HCT116 (cell line): ENCODE results near the gene MAP1LC3B. TPM values are rescaled to one million over a fixed set of nuclear protein-coding genes. Genes with fewer than 3 reads are reported as not detected.

Experiments used
- ATAC-seq: fragments of 200-7000 bp; cut with Tn5 transposase; 2 replicates; pipeline ENCODE4 v1.9.1; 2020; ENCODE audit warnings: mild to moderate bottlenecking, moderate library complexity
- BruUV-seq: library from RNA; stranded (reverse); fragments of 400-500 nt; replicated peaks from 2 replicates; lab custom pipeline; 2021; lab: Mats Ljungman, UMichigan
- CTCF ChIA-PET: fragments of 300-600 bp; sonication (Branson Sonifier 250); formaldehyde crosslinking; loops from one replicate; lab custom pipeline; 2021; ENCODE audit warnings: antibody characterized with exemption; lab: Charles Lee
- POLR2A ChIA-PET: fragments of 300-600, 350-600 bp; sonication (Branson Sonifier 250); formaldehyde crosslinking; loops from one replicate; lab custom pipeline; 2021; ENCODE audit warnings: antibody characterized with exemption; lab: Charles Lee
- RAD21 ChIA-PET, 2 experiments: fragments of 300-600 bp; sonication (Branson Sonifier 250); formaldehyde crosslinking; loops; one replicate each; lab custom pipeline; 2023; ENCODE audit warnings: low total read pairs in 2 of 2; ENCODE audit not compliant: uncharacterized antibody in 2 of 2, unreplicated experiment in 2 of 2, low non-redundant PET in 1 of 2; lab: Charles Lee
- DNase-seq: peaks from one replicate; pipeline ENCODE4 v3.0.0-alpha.2; 2010; ENCODE audit warnings: low read depth, low spot score
- H2AFZ ChIP-seq: fragments of 200-600 bp; shearing (Covaris generic), sonication (generic); 2 replicates; pipeline ENCODE4 v1.6.1; 2017; ENCODE audit warnings: low read depth, mixed run types, mixed read lengths, antibody characterized with exemption, low read length; ENCODE audit not compliant: poor library complexity, severe bottlenecking
- H3K27ac ChIP-seq: 2 replicates; pipeline ENCODE4 v1.5.1; 2012; ENCODE audit warnings: low read depth, low read length
- H3K27me3 ChIP-seq: fragments of 200-600 bp; sonication (generic); 2 replicates; pipeline ENCODE4 v1.6.1; 2016; ENCODE audit warnings: mixed run types, low read length, mixed read lengths; ENCODE audit not compliant: insufficient read depth
- H3K36me3 ChIP-seq, 2 experiments: fragments of 200-500 bp in 1 of 2; fragments of 200-600 bp in 1 of 2; sonication (Bioruptor generic) in 1 of 2; sonication (generic) in 1 of 2; 2 replicates each; pipeline versions ENCODE4 v1.5.1 to v1.6.1; 2014 to 2016; ENCODE audit warnings: low read length in 2 of 2, inconsistent platforms in 1 of 2, mixed read lengths in 1 of 2, mixed run types in 1 of 2; ENCODE audit not compliant: insufficient read depth in 2 of 2, control insufficient read depth in 1 of 2
- H3K4me1 ChIP-seq, 2 experiments: fragments of 200-600 bp in 1 of 2; sonication (generic) in 1 of 2; 2 replicates each; pipeline versions ENCODE4 v1.5.1 to v1.6.1; 2012 to 2017; ENCODE audit warnings: low read length in 2 of 2, inconsistent platforms in 1 of 2, mild to moderate bottlenecking in 1 of 2, mixed read lengths in 1 of 2, mixed run types in 1 of 2, moderate library complexity in 1 of 2; ENCODE audit not compliant: insufficient read depth in 2 of 2, control insufficient read depth in 1 of 2
- H3K4me2 ChIP-seq: fragments of 200-600 bp; sonication (generic); 2 replicates; pipeline ENCODE4 v1.6.1; 2017; ENCODE audit warnings: mixed run types, low read length, mixed read lengths
- H3K4me3 ChIP-seq, 2 experiments: fragments of 200-600 bp in 1 of 2; sonication (generic) in 1 of 2; replicated peaks in 1 of 2; 2 replicates each; pipeline ENCODE4 v1.5.1; 2011 to 2016; ENCODE audit warnings: low read length in 2 of 2, control low read depth in 1 of 2, low read depth in 1 of 2, mild to moderate bottlenecking in 1 of 2, mixed read lengths in 1 of 2, mixed run types in 1 of 2
- H3K79me2 ChIP-seq: fragments of 200-600 bp; sonication (generic); 2 replicates; pipeline ENCODE4 v1.6.1; 2017; ENCODE audit warnings: mild to moderate bottlenecking, mixed run types, low read length, moderate library complexity, mixed read lengths; ENCODE audit not compliant: insufficient read depth
- H3K9ac ChIP-seq: fragments of 200-600 bp; sonication (generic); 2 replicates; pipeline ENCODE4 v1.6.1; 2016; ENCODE audit warnings: low read length, mixed read lengths
- H3K9me2 ChIP-seq: fragments of 200-600 bp; sonication (generic), shearing (Covaris generic); 2 replicates; pipeline ENCODE4 v1.6.1; 2017; ENCODE audit warnings: mixed run types, mild to moderate bottlenecking, moderate library complexity; ENCODE audit not compliant: insufficient read depth
- H3K9me3 ChIP-seq, 2 experiments: fragments of 200-500 bp in 1 of 2; fragments of 200-600 bp in 1 of 2; sonication (Bioruptor generic) in 1 of 2; sonication (generic) in 1 of 2; 2 replicates each; pipeline ENCODE4 v1.6.1; 2014 to 2017; ENCODE audit warnings: low read length in 2 of 2, mixed read lengths in 2 of 2, inconsistent platforms in 1 of 2, low read depth in 1 of 2, mild to moderate bottlenecking in 1 of 2, mixed run types in 1 of 2, moderate library complexity in 1 of 2; ENCODE audit not compliant: control insufficient read depth in 1 of 2, insufficient read depth in 1 of 2
- H4K20me1 ChIP-seq: fragments of 200-600 bp; sonication (generic), shearing (Covaris generic); 2 replicates; pipeline ENCODE4 v1.6.1; 2017; ENCODE audit warnings: mixed run types, mild to moderate bottlenecking, moderate library complexity; ENCODE audit not compliant: insufficient read depth
- CBX3 ChIP-seq: IDR thresholded peaks from 2 replicates; pipeline ENCODE4 v1.6.1; 2012; ENCODE audit warnings: low read depth
- CEBPB ChIP-seq: IDR thresholded peaks from 2 replicates; pipeline ENCODE4 v1.6.1; 2012; ENCODE audit warnings: low read depth
- CTCF ChIP-seq, 3 experiments: fragments of 200-600 bp in 1 of 3; sonication (generic) in 1 of 3; IDR thresholded peaks in 2 of 3; conservative IDR thresholded peaks in 1 of 3; 2 replicates each; pipeline ENCODE4 v1.5.1; 2012 to 2017; ENCODE audit warnings: low read depth in 2 of 3, low read length in 2 of 3, antibody characterized with exemption in 1 of 3, borderline replicate concordance in 1 of 3, control low read depth in 1 of 3, mild to moderate bottlenecking in 1 of 3, mixed read lengths in 1 of 3, mixed run types in 1 of 3, moderate library complexity in 1 of 3; ENCODE audit not compliant: insufficient read depth in 1 of 3
- ELF1 ChIP-seq: IDR thresholded peaks from 2 replicates; pipeline ENCODE4 v1.6.1; 2012; ENCODE audit warnings: low read depth, borderline replicate concordance
- EZH2 ChIP-seq: fragments of 200-600 bp; sonication (generic); IDR thresholded peaks from 2 replicates; pipeline ENCODE4 v1.6.1; 2017; ENCODE audit warnings: antibody characterized with exemption, mixed run types
- EZH2phosphoT487 ChIP-seq: fragments of 200-600 bp; IDR thresholded peaks from 2 replicates; pipeline ENCODE4 v1.6.1; 2018; ENCODE audit warnings: antibody characterized with exemption, borderline replicate concordance
- JUND ChIP-seq: IDR thresholded peaks from 2 replicates; pipeline ENCODE4 v1.6.1; 2012
- POLR2A ChIP-seq: IDR thresholded peaks from 2 replicates; pipeline ENCODE4 v1.7.0; 2011; ENCODE audit warnings: borderline replicate concordance; ENCODE audit not compliant: insufficient read depth, insufficient read length; ENCODE audit errors: extremely low read depth
- SRF ChIP-seq: IDR thresholded peaks from 2 replicates; pipeline ENCODE4 v1.6.1; 2012; ENCODE audit warnings: low read depth
- TCF7L2 ChIP-seq: IDR thresholded peaks from 2 replicates; pipeline ENCODE4 v1.7.0; 2011; ENCODE audit warnings: borderline replicate concordance, inconsistent platforms; ENCODE audit not compliant: insufficient read depth, insufficient read length; ENCODE audit errors: extremely low read depth
- YY1 ChIP-seq: IDR thresholded peaks from 2 replicates; pipeline ENCODE4 v1.6.1; 2011; ENCODE audit warnings: low read length, low read depth, moderate library complexity, mild to moderate bottlenecking; ENCODE audit not compliant: insufficient replicate concordance; ENCODE audit errors: extremely low read depth
- ZFX ChIP-seq: fragments of 450-650 bp; IDR thresholded peaks from 2 replicates; pipeline ENCODE4 v1.6.1; 2017
- ZNF274 ChIP-seq: fragments of 200-500 bp; sonication (Bioruptor generic); IDR thresholded peaks from 2 replicates; pipeline ENCODE4 v1.6.1; 2014; ENCODE audit warnings: mild to moderate bottlenecking, low read depth, low read length, inconsistent platforms
- intact Hi-C: fragments of 100-400 bp; cut with micrococcal nuclease; formaldehyde crosslinking; loops from 2 replicates; pipeline ENCODE4 v1.10.0; 2022
- total RNA-seq: library from RNA; stranded (reverse); gene quantifications from one replicate; pipeline ENCODE4 v1.2.1, GENCODE V29; 2021; ENCODE audit not compliant: unreplicated experiment

Gene MAP1LC3B
- total RNA-seq, 1 experiment from 2014 or later = 93.8 TPM

- RAD21 ChIA-PET = no interaction called here
- no peak overlapping the region for H3K9ac ChIP-seq
- ATAC-seq = no peak
- H3K4me3 ChIP-seq = no peak overlapping the region
- no peaks in the 10 kb centered on the region for H3K27me3 ChIP-seq
- no peak overlapping the region for H3K4me2 ChIP-seq
- no peak for DNase-seq
- H4K20me1 ChIP-seq = peaks cover 16% of the 10 kb centered on the region; the same call in 1 of the 2 replicates
- no TSS peak for BruUV-seq
- H2AFZ ChIP-seq = no peak overlapping the region
- CTCF ChIA-PET = no interaction called here
- POLR2A ChIA-PET = no interaction called here
- no peaks in the 10 kb centered on the region for H3K9me2 ChIP-seq
- intact Hi-C loops = no loop called here
- H3K4me1 ChIP-seq = peaks cover 0 to 7% of the 10 kb centered on the region in 2 experiments; a peak in 2 of 4 replicates
- H3K36me3 ChIP-seq = peaks cover 3 to 12% of the 10 kb centered on the region in 2 experiments; a peak in 1 of 4 replicates
- peaks cover 94% of the 10 kb centered on the region for H3K79me2 ChIP-seq
- TF ChIP-seq JUND = no peak
- no peak for TF ChIP-seq EZH2phosphoT487
- TF ChIP-seq EZH2 = no peak
- no peak for TF ChIP-seq CBX3
- no peak for TF ChIP-seq CTCF (IDR thresholded peaks at IDR 0.05 in 2 of 3, conservative IDR thresholded peaks at IDR 0.05 in 1 of 3; ENCODE audit: borderline replicate concordance in 1 of 3, insufficient read depth in 1 of 3, low read depth in 2 of 3, low read length in 2 of 3)
- no peak for TF ChIP-seq CEBPB
- TF ChIP-seq POLR2A = no peak
- no peak for TF ChIP-seq TCF7L2
- no peak for TF ChIP-seq SRF
- TF ChIP-seq YY1 = no peak
- TF ChIP-seq ZNF274 = no peak
- no peak for TF ChIP-seq ZFX
- no peak for TF ChIP-seq ELF1
- H3K27ac ChIP-seq = no peak overlapping the region
- H3K9me3 ChIP-seq = no peaks in the 10 kb centered on the region
Observed at GRCh38 chr16:87366930-87367329, 25.2 kb upstream of the MAP1LC3B start.
